Smooth muscle cell (in vitro differentiated cells): ENCODE data around the gene MPDU1. TPM values are rescaled to one million over a fixed set of nuclear protein-coding genes. Genes with fewer than 3 reads are reported as not detected.

Experiments
- DNase-seq: peaks from one replicate; lab custom pipeline; 2025; ENCODE audit not compliant: unreplicated experiment; lab: John Stamatoyannopoulos, UW
- H2AFZ ChIP-seq: fragments of 200-600 bp; sonication (generic); 2 replicates; pipeline ENCODE4 v1.6.0; 2016; ENCODE audit warnings: antibody characterized with exemption, low read depth, mild to moderate bottlenecking
- H3F3A ChIP-seq: fragments of 200-600 bp; sonication (generic); 2 replicates; pipeline ENCODE4 v1.6.0; 2017; ENCODE audit warnings: antibody characterized with exemption, low read depth
- H3K27ac ChIP-seq: fragments of 200-600 bp; sonication (generic); 2 replicates; pipeline ENCODE4 v1.5.1; 2016; ENCODE audit warnings: low read depth, mild to moderate bottlenecking
- H3K27me3 ChIP-seq: fragments of 200-600 bp; sonication (generic); 2 replicates; pipeline ENCODE4 v1.6.1; 2016; ENCODE audit warnings: low read depth, mild to moderate bottlenecking
- H3K36me3 ChIP-seq: fragments of 200-600 bp; sonication (generic); 2 replicates; pipeline ENCODE4 v1.5.1; 2016; ENCODE audit warnings: low read depth
- H3K4me1 ChIP-seq: fragments of 200-600 bp; sonication (generic); 2 replicates; pipeline ENCODE4 v1.5.1; 2016; ENCODE audit warnings: low read depth
- H3K4me2 ChIP-seq: fragments of 200-600 bp; sonication (generic); 2 replicates; pipeline ENCODE4 v1.6.0; 2016; ENCODE audit warnings: mild to moderate bottlenecking
- H3K4me3 ChIP-seq: fragments of 200-600 bp; sonication (generic); 2 replicates; pipeline ENCODE4 v1.5.1; 2016; ENCODE audit warnings: mild to moderate bottlenecking
- H3K79me2 ChIP-seq: fragments of 200-600 bp; sonication (generic); 2 replicates; pipeline ENCODE4 v1.6.0; 2016; ENCODE audit warnings: low read depth, mild to moderate bottlenecking
- H3K9ac ChIP-seq: fragments of 200-600 bp; sonication (generic); 2 replicates; pipeline ENCODE4 v1.6.0; 2016; ENCODE audit warnings: low read depth
- H3K9me3 ChIP-seq: fragments of 200-600 bp; sonication (generic); replicated peaks from 2 replicates; pipeline ENCODE4 v1.5.1; 2016; ENCODE audit warnings: low read depth
- H4K20me1 ChIP-seq: fragments of 200-600 bp; sonication (generic); 2 replicates; pipeline ENCODE4 v1.6.0; 2016; ENCODE audit warnings: low read depth
- CTCF ChIP-seq: fragments of 200-600 bp; sonication (generic); IDR thresholded peaks from 2 replicates; pipeline ENCODE4 v1.5.1; 2017; ENCODE audit warnings: borderline replicate concordance, mild to moderate bottlenecking, antibody characterized with exemption; ENCODE audit not compliant: insufficient read depth, poor library complexity, severe bottlenecking
- WGBS: methylation state at CpG from one replicate; pipeline ENCODE4 v1.1.7; 2016; ENCODE audit warnings: low lambda C conversion rate; 5-methylcytosine and 5-hydroxymethylcytosine counted together
- polyA plus RNA-seq: library from polyadenylated mRNA; unstranded; fragments of >200 nt; fragmentation: Nextera tagmentation; extraction: Ambion mirVana; gene quantifications from 2 replicates; pipeline ENCODE4 v1.2.1, GENCODE V29; 2016
- total RNA-seq: library from RNA; depleted of rRNA; stranded (reverse); fragments of >200 nt; gene quantifications from 2 replicates; pipeline ENCODE4 v1.2.3, GENCODE V29; 2014

MPDU1 gene
- total and polyA plus RNA-seq, 2 experiments from 2014 or later, result 70.7 to 228 TPM

DNA sequence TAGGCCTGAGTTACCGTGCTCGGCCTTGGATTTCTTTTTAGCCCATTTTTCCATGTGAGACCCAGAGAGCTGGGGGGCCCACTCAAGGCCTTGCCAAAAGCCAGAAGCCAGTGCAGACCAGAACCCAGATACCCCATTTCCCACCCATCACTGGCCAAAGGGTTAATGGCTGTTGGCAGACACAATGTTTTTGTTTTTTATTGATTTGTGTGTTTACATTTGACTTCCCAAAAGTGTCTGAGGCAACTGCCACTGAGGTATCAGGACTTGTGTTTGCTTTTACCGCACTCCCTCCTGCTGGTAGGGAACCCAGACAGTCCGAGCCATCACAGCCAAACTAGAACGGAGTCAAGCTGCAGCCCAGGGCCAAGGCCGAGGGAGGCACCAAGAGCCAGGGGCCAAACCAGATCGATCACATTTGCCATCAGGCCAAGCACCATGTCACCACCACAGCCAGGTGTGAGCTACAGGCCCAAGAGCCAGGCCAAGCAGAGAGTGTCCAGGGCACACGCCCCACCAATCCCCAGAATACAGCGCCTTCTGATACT is 42.5 kb upstream of the MPDU1 start:
- no peaks in the 10 kb centered on the region for H3K27me3 ChIP-seq
- H3K36me3 ChIP-seq, result no peaks in the 10 kb centered on the region
- TF ChIP-seq CTCF, result no peak
- no peaks in the 10 kb centered on the region for H4K20me1 ChIP-seq
- WGBS, result 94% methylated on average over 9 of the region's 9 CpGs
- no peak overlapping the region for H3K4me2 ChIP-seq
- no peak overlapping the region for H3K27ac ChIP-seq
- no peaks in the 10 kb centered on the region for H3K79me2 ChIP-seq
- no peaks in the 10 kb centered on the region for H3K4me1 ChIP-seq
- DNase-seq, result no peak
- no peaks in the 10 kb centered on the region for H3K9me3 ChIP-seq
- H3K4me3 ChIP-seq, result no peak overlapping the region
- no peaks in the 10 kb centered on the region for H3F3A ChIP-seq
- no peak overlapping the region for H3K9ac ChIP-seq
- H2AFZ ChIP-seq, result no peak overlapping the region

- TF ChIP-seq CTCF, result no peak
- H3K4me1 ChIP-seq, result peaks cover 5% of the 10 kb centered on the region
- no peaks in the 10 kb centered on the region for H3K36me3 ChIP-seq
- DNase-seq, result no peak
- no peak overlapping the region for H3K9ac ChIP-seq
- no peaks in the 10 kb centered on the region for H4K20me1 ChIP-seq
- H3K27me3 ChIP-seq, result no peaks in the 10 kb centered on the region
- WGBS, result 69% methylated on average over 6 of the region's 6 CpGs
- no peak overlapping the region for H3K27ac ChIP-seq
- H3F3A ChIP-seq, result no peaks in the 10 kb centered on the region
- no peaks in the 10 kb centered on the region for H3K9me3 ChIP-seq
- no peaks in the 10 kb centered on the region for H3K79me2 ChIP-seq
- no peak overlapping the region for H2AFZ ChIP-seq
- no peak overlapping the region for H3K4me3 ChIP-seq
- H3K4me2 ChIP-seq, result no peak overlapping the region
These were observed 38.7 kb upstream of the MPDU1 start for GRCh38 chr17:7544911-7545310.

DNA sequence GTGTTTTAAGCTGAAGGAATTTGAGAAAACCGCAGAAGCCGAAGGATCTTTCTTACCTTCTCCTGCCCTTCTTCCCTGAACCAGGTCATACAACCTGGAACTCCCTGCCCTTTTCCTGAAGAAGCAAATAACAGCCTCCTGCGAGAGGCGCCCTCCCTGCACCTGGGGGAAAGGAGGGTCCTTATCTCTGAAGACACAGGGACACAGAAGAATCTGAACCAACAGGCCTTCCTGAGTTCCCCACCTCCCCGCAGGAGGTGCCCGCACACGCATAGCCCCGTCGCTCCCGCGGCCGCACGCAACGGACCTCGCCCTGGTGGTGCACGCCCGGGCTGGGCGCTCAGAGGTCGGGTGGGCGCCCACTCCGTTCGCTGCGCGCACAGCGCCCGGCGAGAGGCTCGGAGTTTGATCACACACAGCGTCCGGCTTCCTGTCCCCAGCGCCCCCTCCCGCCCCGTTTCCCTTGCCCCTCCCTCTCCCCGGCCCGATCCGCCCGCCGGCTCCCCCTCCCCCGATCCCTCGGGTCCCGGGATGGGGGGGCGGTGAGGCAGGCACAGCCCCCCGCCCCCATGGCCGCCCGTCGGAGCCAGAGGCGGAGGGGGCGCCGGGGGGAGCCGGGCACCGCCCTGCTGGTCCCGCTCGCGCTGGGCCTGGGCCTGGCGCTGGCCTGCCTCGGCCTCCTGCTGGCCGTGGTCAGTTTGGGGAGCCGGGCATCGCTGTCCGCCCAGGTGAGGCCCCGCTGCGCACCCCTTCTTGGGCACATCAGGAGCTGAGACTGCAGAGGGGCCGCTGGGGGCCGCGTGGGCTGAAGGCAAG is 34.9 kb upstream of the MPDU1 start, which contains the start of gene TNFSF12:
Gene TNFSF12, plus strand, starts transcription at position 474 of the 816 bp plus-strand sequence. Its CDS starts 96 bp downstream, at position 570.
- Histone ChIP-seq H3K9me3 (no peaks in the 10 kb centered on the region), H2AFZ (peak within 1 kb of the TSS; percentile 74), H3K79me2 (no peaks in the 10 kb centered on the region), H3K9ac (peak within 1 kb of the TSS; percentile 53), H3K4me3 (peak within 1 kb of the TSS; percentile 58), H3K4me2 (peak within 1 kb of the TSS; percentile 89), H4K20me1 (no peaks in the 10 kb centered on the region), H3F3A (no peaks in the 10 kb centered on the region), H3K36me3 (no peaks in the 10 kb centered on the region), H3K27ac (no peak within 1 kb of the TSS), H3K27me3 (no peaks in the 10 kb centered on the region), H3K4me1 (peaks cover 5% of the 10 kb centered on the region)
- TF ChIP-seq CTCF, result no peak
- 2% methylated on average over 31 of the region's 65 CpGs for WGBS
- no peak for DNase-seq
